ENCODE results near the gene DPH2.

DPH2 gene

GRCh38 chr1:43968348-43968948 is 1.4 kb upstream of the DPH2 start:
- Histone ChIP-seq H3K27me3 (replicated peaks) (no peaks in the 10 kb centered on the region), H3K4me3 (ENCODE audit: low read depth, low read length) (no peak overlapping the region), H3K36me3 (replicated peaks) (peaks cover 2% of the 10 kb centered on the region), H3K27ac (no peak overlapping the region)
- no peak for TF ChIP-seq CTCF (IDR thresholded peaks at IDR 0.05; ENCODE audit: low read depth, low read length, missing control alignments)
- no peak for DNase-seq
- in situ Hi-C loops (cut with HindIII; ENCODE audit: low pct_ligation_motif_present, low sequenced_read_pairs), result no loop called here

- H3K27ac ChIP-seq, result no peak overlapping the region
- H3K27me3 ChIP-seq (replicated peaks), result no peaks in the 10 kb centered on the region
- H3K4me3 ChIP-seq (ENCODE audit: low read depth, low read length), result peak overlapping the region; percentile 39
- H3K36me3 ChIP-seq (replicated peaks), result peaks cover 2% of the 10 kb centered on the region
- TF ChIP-seq CTCF (IDR thresholded peaks at IDR 0.05; ENCODE audit: low read depth, low read length, missing control alignments), result no peak
- in situ Hi-C loops (cut with HindIII; ENCODE audit: low pct_ligation_motif_present, low sequenced_read_pairs), result no loop called here
- DNase-seq, result no peak
These were observed 429 bp upstream of the DPH2 start for GRCh38 chr1:43969416-43969745.

- in situ Hi-C loops (cut with HindIII; ENCODE audit: low pct_ligation_motif_present, low sequenced_read_pairs), result no loop called here
- DNase-seq, result no peak
- no peak for TF ChIP-seq CTCF (IDR thresholded peaks at IDR 0.05; ENCODE audit: low read depth, low read length, missing control alignments)
- Histone ChIP-seq H3K36me3 (replicated peaks) (peaks cover 2% of the 10 kb centered on the region), H3K27ac (no peak overlapping the region), H3K27me3 (replicated peaks) (no peaks in the 10 kb centered on the region), H3K4me3 (ENCODE audit: low read depth, low read length) (peak overlapping the region; percentile 95)
These were observed 692 bp downstream of the DPH2 start for GRCh38 chr1:43970502-43970901.

- TF ChIP-seq CTCF (IDR thresholded peaks at IDR 0.05; ENCODE audit: low read depth, low read length, missing control alignments), result no peak
- H3K4me3 ChIP-seq (ENCODE audit: low read depth, low read length), result peak overlapping the region; percentile 95
- H3K27me3 ChIP-seq (replicated peaks), result no peaks in the 10 kb centered on the region
- no peak for DNase-seq
- no peak overlapping the region for H3K27ac ChIP-seq
- peaks cover 2% of the 10 kb centered on the region for H3K36me3 ChIP-seq (replicated peaks)
- in situ Hi-C loops (cut with HindIII; ENCODE audit: low pct_ligation_motif_present, low sequenced_read_pairs), result no loop called here
These were observed 1.1 kb downstream of the DPH2 start for GRCh38 chr1:43970911-43971310.

- Histone ChIP-seq H3K36me3 (replicated peaks) (peaks cover 4% of the 10 kb centered on the region), H3K4me3 (ENCODE audit: low read depth, low read length) (no peak overlapping the region)
- TF ChIP-seq CTCF (IDR thresholded peaks at IDR 0.05; ENCODE audit: low read depth, low read length, missing control alignments), result no peak
These were observed 1.6 kb downstream of the DPH2 start for GRCh38 chr1:43971336-43971980.

GRCh38 chr1:43973981-43974442 is 4.2 kb downstream of the DPH2 start:
- TF ChIP-seq CTCF (IDR thresholded peaks at IDR 0.05; ENCODE audit: low read depth, low read length, missing control alignments), result no peak
- DNase-seq, result no peak
- peaks cover 23% of the 10 kb centered on the region for H3K36me3 ChIP-seq (replicated peaks)
- in situ Hi-C loops (cut with HindIII; ENCODE audit: low pct_ligation_motif_present, low sequenced_read_pairs), result no loop called here
- H3K27me3 ChIP-seq (replicated peaks), result no peaks in the 10 kb centered on the region
- no peak overlapping the region for H3K27ac ChIP-seq
- peak overlapping the region; percentile 87 for H3K4me3 ChIP-seq (ENCODE audit: low read depth, low read length)

More at GRCh38 chr1:43971336-43971980, 1.6 kb downstream of the DPH2 start:
- no peak for DNase-seq
- no peak overlapping the region for H3K27ac ChIP-seq
- H3K27me3 ChIP-seq (replicated peaks), result no peaks in the 10 kb centered on the region
- in situ Hi-C loops (cut with HindIII; ENCODE audit: low pct_ligation_motif_present, low sequenced_read_pairs), result no loop called here
